SH-SY5Y (cell line): ENCODE data around the gene NOP56.

ENCODE experiments used
- GATA2 ChIP-seq: IDR thresholded peaks from 2 replicates; pipeline ENCODE4 v1.6.1; 2011; ENCODE audit warnings: mild to moderate bottlenecking, low read depth, low read length
- GATA3 ChIP-seq: IDR thresholded peaks from 2 replicates; pipeline ENCODE4 v1.6.1; 2011; ENCODE audit warnings: low read depth, mild to moderate bottlenecking, low read length, moderate library complexity

NOP56 gene, protein sequence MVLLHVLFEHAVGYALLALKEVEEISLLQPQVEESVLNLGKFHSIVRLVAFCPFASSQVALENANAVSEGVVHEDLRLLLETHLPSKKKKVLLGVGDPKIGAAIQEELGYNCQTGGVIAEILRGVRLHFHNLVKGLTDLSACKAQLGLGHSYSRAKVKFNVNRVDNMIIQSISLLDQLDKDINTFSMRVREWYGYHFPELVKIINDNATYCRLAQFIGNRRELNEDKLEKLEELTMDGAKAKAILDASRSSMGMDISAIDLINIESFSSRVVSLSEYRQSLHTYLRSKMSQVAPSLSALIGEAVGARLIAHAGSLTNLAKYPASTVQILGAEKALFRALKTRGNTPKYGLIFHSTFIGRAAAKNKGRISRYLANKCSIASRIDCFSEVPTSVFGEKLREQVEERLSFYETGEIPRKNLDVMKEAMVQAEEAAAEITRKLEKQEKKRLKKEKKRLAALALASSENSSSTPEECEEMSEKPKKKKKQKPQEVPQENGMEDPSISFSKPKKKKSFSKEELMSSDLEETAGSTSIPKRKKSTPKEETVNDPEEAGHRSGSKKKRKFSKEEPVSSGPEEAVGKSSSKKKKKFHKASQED

DNA sequence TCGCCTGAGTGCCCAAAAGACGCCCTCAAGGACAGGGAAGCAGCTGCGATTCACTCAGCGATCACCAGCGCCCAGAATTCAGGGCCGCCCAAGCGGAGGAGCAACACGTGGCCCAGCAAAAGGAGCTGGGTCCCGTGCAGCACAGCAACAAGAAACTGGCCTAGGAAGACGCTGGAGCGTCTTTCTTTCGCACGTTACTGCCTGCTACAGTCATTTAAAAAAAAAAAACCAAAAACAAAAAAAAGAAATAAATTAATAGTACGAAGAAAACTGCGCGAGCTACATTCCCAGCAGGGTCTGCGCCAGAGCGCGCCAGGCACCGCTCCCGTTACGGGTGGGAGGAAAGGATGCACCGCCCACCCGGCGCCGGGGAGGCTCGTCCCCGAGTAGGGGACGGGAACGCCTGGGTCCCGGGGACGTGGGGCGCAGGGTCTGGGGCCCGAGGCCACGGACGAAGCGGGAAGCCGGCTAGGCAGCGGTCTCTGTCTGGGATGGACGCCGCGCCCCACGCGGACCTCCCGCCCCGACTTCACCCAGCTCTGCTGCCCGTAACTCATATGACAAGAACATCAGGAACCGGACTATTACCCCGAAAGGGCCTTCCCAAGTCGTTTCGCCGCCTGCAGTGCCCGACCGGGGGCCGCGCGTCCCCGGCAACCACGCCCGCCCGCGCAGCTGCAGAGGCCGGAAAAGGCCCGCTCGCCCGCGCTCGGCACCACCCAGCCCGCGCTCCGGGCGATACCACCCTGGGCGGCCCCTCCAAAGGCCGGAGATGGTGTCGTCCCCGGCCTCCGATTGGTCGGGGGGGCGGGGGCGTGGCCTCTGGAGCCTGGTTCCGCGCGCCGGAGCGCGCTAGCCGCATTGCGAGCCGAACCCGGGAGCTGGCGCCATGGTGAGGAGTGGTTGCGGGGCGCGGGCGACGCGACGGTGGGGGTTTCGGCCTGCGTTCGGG, at the start of gene NOP56:
TSS of gene NOP56 (plus strand) at position 861 of the 952 bp plus-strand sequence. CDS start at position 890, 29 bp downstream.
- TF ChIP-seq GATA3: no peak

DNA sequence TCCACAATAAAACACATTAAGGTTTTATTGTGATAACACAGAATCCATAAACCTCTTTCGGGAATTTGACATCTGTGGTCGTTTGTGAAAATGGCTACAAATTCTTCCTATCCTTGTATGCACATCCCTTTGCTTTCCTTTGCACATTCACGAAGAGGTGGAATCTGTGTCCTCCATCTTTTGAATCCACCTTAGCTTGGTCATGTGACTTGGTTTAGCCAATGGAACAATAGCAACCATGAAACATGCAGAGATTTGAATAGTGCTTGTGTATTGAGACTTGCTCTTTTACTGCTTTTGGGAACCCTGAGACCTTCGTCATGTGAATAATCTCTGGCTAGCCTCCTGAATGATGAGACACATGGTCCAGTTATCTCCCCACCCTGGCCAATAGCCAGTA, 49.7 kb upstream of the NOP56 start:
- TF ChIP-seq GATA3 (no peak), GATA2 (no peak)

DNA sequence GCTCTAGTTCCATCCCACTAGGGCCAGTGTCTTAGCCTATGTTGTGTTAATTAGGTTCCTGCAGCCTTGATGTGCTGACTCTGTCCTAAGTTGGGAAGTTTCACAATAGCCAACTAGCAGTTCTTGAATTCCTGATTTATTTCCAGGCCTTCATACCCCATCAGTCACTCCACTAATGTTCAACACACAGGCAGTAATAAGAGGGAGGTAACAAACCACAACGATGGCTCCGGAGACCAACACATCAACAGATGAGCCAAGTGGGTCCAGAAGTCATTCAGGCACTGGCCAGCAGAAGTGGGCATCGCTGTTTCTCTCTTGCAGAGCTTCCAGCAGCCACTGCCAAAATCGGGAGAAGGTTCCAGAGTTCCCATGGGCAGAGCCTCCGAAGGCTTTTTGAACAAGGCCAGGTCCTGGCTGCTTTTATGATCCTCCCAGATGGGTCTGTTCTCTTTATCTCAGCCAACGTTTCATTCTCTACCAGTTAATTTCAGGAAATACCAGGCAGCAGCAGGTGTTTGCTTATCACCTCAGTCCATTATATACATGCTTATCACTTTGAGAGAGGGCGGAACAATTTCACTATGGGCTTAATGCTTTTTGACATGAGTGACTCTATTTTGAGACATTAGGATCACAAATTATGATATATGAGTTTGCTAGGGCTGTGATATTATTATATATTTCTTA, 48.5 kb upstream of the NOP56 start:
- TF ChIP-seq GATA3: peak; percentile 66; the same call in 1 of the 2 replicates
- peak; percentile 89 for TF ChIP-seq GATA2

DNA sequence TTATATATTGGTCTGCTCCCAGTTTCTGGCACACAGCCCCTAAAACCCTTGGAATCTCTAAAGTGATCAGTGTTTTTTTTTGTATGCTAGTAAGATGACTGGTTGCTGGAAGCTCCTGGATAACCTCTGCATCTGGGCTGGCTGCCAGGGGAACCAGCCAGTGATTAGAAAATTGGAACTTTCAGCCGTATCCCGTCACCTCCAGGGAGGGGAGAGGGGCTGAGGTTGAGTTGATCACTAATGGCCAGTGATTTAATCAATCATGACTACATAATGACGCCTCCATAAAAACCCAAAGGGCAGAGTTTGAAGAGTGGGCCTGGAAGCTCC, 48.0 kb upstream of the NOP56 start:
- TF ChIP-seq GATA3 (no peak; the same call in 1 of the 2 replicates), GATA2 (0 out of 2 replicates have a peak, but pooled peaks have one; percentile 63)

DNA sequence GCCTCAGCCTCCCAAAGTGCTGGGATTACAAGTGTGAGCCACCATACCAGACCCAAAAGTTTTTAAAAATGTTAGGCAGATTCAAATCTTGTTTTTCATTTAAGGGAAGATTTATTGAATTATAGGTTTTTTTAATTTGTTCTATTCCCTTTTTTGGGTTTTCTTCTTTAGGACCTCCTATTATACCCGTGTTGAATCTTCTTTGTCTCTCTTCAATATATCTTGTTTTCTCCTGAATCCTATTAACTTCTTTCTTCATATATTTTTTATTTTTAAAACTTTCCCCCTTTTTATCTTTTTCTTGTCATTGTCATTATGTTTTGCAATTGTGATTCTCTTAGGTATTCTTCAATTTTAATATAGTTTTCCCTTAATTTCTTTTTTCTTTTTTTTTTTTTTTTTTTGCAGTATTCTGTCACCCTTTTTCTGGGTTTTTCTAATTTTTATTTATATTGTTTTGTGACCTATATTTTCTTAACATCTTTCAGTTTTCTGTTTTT, 45.9 kb upstream of the NOP56 start:
- TF ChIP-seq GATA3 (no peak), GATA2 (no peak)

DNA sequence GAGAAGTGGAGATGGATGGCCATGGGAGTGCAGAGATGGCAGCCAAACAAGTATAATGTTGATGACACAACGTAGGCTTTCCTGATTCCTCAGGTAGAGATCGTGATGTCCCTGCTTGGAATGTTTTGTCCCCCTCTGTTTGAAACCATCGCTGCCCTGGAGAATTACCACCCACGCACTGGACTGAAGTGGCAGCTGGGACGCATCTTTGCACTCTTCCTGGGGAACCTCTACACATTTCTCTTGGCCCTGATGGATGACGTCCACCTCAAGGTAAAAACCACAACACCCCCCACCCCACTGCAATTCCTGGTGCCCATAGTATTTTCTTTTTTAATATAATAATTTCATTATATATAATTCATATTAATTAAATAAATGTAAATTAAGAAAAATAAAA, 42.1 kb upstream of the NOP56 start:
- no peak for TF ChIP-seq GATA2
- TF ChIP-seq GATA3: no peak

DNA sequence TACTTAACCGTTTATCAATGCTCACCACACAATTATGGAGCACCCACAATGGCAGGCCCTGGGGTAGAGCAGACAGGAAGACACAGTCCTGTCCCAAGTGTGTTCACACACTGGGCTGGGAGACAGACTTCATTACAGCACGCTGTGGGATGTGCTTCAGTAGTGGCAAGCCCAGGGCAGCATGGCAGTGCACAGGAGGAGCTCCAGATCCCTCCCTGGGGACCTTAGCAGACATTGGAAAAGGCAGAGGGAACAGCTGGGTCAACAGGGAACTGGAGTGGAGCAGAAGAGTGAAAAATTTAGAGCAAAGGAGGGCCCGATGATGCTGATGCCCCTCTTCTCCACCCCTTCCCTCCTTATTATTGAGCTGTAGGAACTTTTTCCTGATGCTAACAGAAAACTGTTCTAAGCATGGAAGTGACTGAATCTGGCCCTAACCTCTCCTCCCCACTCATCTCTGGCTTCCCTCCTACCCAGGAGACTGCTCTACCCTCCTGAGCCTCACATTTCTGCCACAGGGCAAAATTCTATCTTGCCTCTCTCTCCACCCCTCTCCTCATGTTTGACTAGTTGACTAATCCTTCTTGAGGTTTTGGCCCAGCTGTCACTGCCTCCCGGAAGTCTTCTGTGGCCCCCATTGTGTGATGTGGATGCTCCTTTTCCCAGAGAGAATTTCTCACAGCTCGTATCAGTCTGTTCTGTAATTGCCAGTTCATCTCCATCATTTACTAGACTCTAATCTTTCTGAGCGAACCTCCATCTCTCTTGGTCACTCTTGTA, 41.3 kb upstream of the NOP56 start:
- no peak for TF ChIP-seq GATA3
- TF ChIP-seq GATA2: no peak

DNA sequence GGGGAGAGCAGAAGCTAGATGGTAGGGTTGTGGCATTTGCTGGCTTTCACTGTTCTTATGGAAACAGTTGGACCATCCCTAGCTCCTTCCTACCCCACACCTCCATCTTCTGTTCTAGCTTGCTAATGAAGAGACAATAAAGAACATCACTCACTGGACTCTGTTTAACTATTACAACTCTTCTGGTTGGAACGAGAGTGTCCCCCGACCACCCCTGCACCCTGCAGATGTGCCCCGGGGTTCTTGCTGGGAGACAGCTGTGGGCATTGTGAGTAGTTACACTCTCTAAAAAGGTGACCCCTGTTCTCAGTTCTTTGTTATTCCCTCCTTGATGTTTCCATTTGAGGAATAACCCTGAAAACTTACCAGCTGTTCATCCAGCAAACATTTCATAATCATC, 40.4 kb upstream of the NOP56 start:
- TF ChIP-seq GATA2: no peak

DNA sequence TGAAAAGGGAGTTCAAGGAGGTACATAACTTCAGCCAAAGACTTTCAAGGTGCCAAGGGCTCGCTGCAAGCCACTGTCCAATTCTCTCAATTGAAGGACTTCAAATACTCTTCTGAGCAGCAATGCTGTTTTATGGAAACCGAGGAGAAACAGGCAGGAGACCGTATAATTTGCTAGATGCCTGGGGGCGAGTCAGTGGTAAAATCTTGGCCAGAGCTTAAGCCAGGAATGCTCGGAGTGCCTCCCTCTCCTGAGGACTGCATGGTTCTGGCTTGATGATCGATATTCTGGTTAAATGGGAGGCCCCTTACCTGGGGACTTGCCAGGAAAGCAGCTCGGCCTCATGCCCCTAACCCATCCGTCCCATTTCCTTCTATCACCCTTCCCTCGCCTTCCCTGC, 35.8 kb upstream of the NOP56 start:
- no peak for TF ChIP-seq GATA3
- no peak for TF ChIP-seq GATA2

DNA sequence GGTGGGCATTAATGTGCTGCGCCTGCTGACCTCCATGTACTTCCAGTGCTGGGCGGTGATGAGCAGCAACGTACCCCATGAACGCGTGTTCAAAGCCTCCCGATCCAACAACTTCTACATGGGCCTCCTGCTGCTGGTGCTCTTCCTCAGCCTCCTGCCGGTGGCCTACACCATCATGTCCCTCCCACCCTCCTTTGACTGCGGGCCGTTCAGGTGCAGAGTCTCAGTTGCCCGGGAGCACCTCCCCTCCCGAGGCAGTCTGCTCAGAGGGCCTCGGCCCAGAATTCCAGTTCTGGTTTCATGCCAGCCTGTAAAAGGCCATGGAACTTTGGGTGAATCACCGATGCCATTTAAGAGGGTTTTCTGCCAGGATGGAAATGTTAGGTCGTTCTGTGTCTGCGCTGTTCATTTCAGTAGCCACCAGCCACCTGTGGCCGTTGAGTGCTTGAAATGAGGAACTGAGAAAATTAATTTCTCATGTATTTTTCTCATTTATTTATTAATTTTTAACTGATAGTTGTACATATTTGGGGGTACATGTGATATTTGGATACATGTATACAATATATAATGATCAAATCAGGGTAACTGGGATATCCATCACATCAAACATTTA, 35.2 kb upstream of the NOP56 start:
- TF ChIP-seq GATA2 (no peak), GATA3 (no peak)

DNA sequence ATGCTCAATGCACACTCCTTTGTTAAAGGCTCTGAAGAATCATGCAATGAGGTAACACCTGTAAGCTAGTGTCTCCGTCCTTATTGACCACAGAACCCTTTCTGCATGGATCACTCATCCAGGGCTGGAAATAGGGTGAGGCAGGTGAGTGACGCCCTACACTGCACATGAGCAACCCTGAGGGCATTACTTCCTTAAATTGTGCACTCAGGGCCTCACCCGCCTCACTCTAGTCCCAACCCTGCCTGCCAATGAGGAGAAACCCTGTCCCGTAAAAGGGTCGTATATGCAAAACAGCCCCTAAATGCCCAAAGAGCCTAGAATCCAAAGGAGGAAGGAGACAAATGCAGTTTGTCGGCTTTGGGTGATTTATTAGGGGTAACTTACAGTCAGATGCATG, 33.6 kb upstream of the NOP56 start:
- TF ChIP-seq GATA2 (no peak), GATA3 (no peak)

DNA sequence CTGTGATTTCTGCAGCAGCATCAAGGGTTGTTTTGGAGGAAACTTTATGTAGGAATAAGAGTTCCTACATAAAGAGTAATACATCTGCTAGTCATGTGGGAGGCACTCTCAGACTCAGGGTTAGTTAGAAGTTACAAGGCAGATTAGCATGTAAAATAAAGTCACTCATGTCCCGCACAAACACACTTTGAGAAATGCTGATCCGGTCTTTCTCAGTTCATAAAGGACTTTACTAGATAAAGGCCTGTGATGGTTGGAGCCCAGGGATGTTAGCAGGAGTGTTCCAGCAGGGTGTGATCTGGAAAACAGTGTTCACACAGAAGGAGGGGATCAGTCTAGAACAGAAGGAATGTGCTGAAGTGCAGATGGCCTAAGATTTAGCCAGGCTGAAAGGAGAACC, 33.1 kb upstream of the NOP56 start:
- TF ChIP-seq GATA2: no peak

DNA sequence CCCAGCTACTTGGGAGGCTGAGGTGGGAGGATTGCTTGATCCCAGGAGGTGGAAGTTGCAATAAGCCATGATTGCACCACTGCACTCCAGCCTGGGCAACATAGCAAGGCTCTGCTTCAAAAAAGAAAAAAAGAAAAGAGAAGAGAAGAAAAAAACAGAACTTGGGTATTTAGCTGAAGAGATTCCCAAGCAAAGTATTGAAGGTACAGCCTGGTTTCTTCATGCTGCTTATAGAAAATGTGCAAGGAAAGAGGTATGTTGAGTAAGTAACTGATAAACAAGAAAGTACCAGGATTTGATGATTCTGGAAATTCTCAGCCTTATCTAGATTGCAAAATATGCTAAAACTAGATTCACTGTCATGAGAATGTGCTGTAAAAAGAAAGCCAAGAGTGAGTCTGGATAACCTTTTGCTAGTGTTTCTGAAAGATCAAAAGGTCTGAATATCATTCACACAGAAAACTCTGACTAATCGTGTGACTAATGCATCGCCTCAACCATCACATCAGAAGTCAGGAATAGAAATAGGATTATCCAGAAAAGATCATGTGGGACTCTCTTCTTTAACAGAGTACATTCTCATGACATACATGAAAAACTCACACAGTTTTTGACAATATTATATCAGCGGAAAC, 32.4 kb upstream of the NOP56 start:
- no peak for TF ChIP-seq GATA2
- no peak for TF ChIP-seq GATA3
